HUES6 (cell line): ENCODE data around the gene FAM98C.

Experiments
- H3K27ac ChIP-seq: 2 replicates; pipeline ENCODE4 v1.7.0; 2013; ENCODE audit warnings: low read depth, mild to moderate bottlenecking, low read length, inconsistent platforms
- H3K27me3 ChIP-seq: 2 replicates; pipeline ENCODE4 v1.6.1; 2013; ENCODE audit warnings: low read length; ENCODE audit not compliant: control insufficient read depth, insufficient read depth
- H3K36me3 ChIP-seq: 2 replicates; pipeline ENCODE4 v1.6.1; 2013; ENCODE audit warnings: low read length; ENCODE audit not compliant: control insufficient read depth, insufficient read depth
- H3K4me1 ChIP-seq: 2 replicates; pipeline ENCODE4 v1.6.1; 2013; ENCODE audit warnings: low read length; ENCODE audit not compliant: control insufficient read depth, insufficient read depth
- H3K4me3 ChIP-seq: 2 replicates; pipeline ENCODE4 v1.5.1; 2013; ENCODE audit warnings: low read depth, low read length
- H3K9ac ChIP-seq: one replicate; pipeline ENCODE4 v1.6.1; 2013; ENCODE audit warnings: mild to moderate bottlenecking, low read length
- H3K9me3 ChIP-seq: 2 replicates; pipeline ENCODE4 v1.6.1; 2013; ENCODE audit warnings: low read depth, low read length; ENCODE audit not compliant: control insufficient read depth, insufficient read depth

Gene FAM98C

DNA sequence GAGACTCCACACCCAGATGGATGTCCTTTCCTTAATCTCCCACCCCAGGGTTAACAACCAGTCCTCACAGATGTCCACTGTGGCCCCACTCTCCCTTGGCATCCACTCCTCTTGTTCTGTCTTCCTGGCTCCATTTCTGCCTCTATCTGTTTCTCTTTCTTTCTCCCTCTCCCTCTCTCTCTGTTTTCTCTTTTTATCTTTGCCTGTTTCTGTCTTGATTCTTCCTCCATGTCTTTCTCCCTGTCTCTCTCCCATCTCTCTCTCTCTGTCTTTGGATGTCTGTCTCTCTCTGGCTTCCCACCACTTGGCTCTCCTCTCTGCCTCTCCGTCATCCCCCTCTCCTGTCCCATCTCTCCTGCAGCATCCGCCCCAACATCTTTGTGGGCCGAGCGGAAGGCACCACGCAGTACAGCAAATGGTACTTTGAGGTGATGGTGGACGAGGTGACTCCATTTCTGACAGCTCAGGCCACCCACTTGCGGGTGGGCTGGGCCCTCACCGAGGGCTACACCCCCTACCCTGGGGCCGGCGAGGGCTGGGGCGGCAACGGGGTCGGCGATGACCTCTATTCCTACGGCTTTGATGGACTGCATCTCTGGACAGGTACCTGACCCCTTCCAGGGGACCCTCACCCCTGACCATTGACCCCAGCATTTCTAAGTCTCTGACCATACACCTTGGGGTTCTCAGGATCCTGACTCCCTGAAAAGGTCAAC, 55.0 kb downstream of the FAM98C start:
- no peak overlapping the region for H3K9ac ChIP-seq
- no peak overlapping the region for H3K27ac ChIP-seq
- H3K4me1 ChIP-seq = no peaks in the 10 kb centered on the region
- H3K4me3 ChIP-seq = no peak overlapping the region
- H3K36me3 ChIP-seq = peaks cover 34% of the 10 kb centered on the region
- no peaks in the 10 kb centered on the region for H3K9me3 ChIP-seq
- H3K27me3 ChIP-seq = no peaks in the 10 kb centered on the region
